ENCODE data around the gene KCNK16. TPM values are rescaled to one million over a fixed set of nuclear protein-coding genes. Genes with fewer than 3 reads are reported as not detected.

KCNK16 gene
- total and polyA plus RNA-seq, 2 of the 8 experiments (the other 6 are each of a cell fraction or from before 2014, with no cell fraction given), result not detected

- Histone ChIP-seq H2BK15ac (ENCODE audit: low read length) (no peak overlapping the region), H4K91ac (replicated peaks; ENCODE audit: insufficient read length, low read length) (no peak overlapping the region), H3K36me3 (ENCODE audit: control insufficient read depth in 2 of 4, insufficient read depth in 4 of 4, low read length in 3 of 4) (no peaks in the 10 kb centered on the region), H3K4me1 (replicated peaks in 1 of 4; ENCODE audit: control insufficient read depth in 3 of 4, insufficient read depth in 4 of 4, low read length in 3 of 4) (no peaks in the 10 kb centered on the region; a peak in 2 of 7 replicates), H3K9me3 (ENCODE audit: insufficient read depth in 2 of 2, low read depth in 1 of 2, low read length in 1 of 2) (peaks cover 0 to 3% of the 10 kb centered on the region in 2 experiments; a peak in 1 of 4 replicates), H2BK5ac (ENCODE audit: low read depth, low read length) (no peak overlapping the region), H2BK12ac (ENCODE audit: low read depth, low read length) (no peak overlapping the region), H3K27me3 (replicated peaks in 1 of 4; ENCODE audit: control insufficient read depth in 3 of 4, extremely low read depth in 1 of 4, insufficient read depth in 3 of 4, low read length in 3 of 4) (no peaks in the 10 kb centered on the region; a peak in 2 of 7 replicates), H3K23ac (ENCODE audit: insufficient read length) (no peak overlapping the region), H4K5ac (ENCODE audit: insufficient read length, low read depth, low read length) (no peak overlapping the region), H3K56ac (replicated peaks; ENCODE audit: insufficient read length, low read depth, low read length) (no peak overlapping the region), H4K20me1 (replicated peaks in 1 of 2; ENCODE audit: control insufficient read depth in 1 of 2, insufficient read depth in 2 of 2, low read length in 2 of 2) (no peaks in the 10 kb centered on the region), H3K79me1 (ENCODE audit: low read depth, low read length) (no peaks in the 10 kb centered on the region), H3K14ac (ENCODE audit: insufficient read length) (no peak overlapping the region), H2BK120ac (replicated peaks; ENCODE audit: low read depth, low read length) (no peak overlapping the region), H2AK5ac (ENCODE audit: low read depth, low read length) (no peak overlapping the region), H2AFZ (ENCODE audit: low read length) (no peak overlapping the region), H3K4me2 (ENCODE audit: insufficient read depth in 1 of 2, low read depth in 2 of 2, low read length in 2 of 2) (no peak overlapping the region), H3K27ac (ENCODE audit: low read depth, low read length) (no peak overlapping the region), H3K23me2 (ENCODE audit: low read depth, low read length) (peaks cover 2% of the 10 kb centered on the region; the same call in 1 of the 2 replicates), H3K79me2 (ENCODE audit: control insufficient read depth in 1 of 2, insufficient read depth in 2 of 2, low read length in 2 of 2) (no peaks in the 10 kb centered on the region), H3K4ac (replicated peaks; ENCODE audit: insufficient read length, low read depth, low read length) (no peak overlapping the region), H3K18ac (ENCODE audit: extremely low read depth, low read length) (no peak overlapping the region), H2BK20ac (ENCODE audit: low read length) (no peak overlapping the region), H3K9ac (replicated peaks in 1 of 4; ENCODE audit: extremely low read depth in 1 of 4, low read depth in 3 of 4, low read length in 3 of 4) (no peak overlapping the region), H4K8ac (ENCODE audit: extremely low read depth, insufficient read depth, low read length) (no peak overlapping the region), H3K4me3 (ENCODE audit: extremely low read depth in 1 of 4, insufficient read depth in 2 of 4, low read depth in 3 of 4, low read length in 4 of 4) (no peak overlapping the region)
- WGBS, 2 experiments (ENCODE audit: extremely low coverage in 1 of 2, insufficient coverage in 1 of 2, insufficient read length in 1 of 2, insufficient replicate concordance in 2 of 2, low coverage in 1 of 2, low lambda C conversion rate in 2 of 2, missing lambda C conversion rate in 1 of 2), result 73% methylated on average over 1 of the region's 1 CpG; no CpG with 5 or more reads in 1 of the 2 experiments
- POLR2A ChIA-PET (ENCODE audit: partially characterized antibody), result interaction anchor here (1.3 kb wide), 1 partner anchor 174 kb away, joined by 3 read pairs; no protein-coding TSS in a partner anchor
- CTCF ChIA-PET (ENCODE audit: partially characterized antibody), result interaction anchor here (0.6 to 2.4 kb wide), 23 partner anchors 8 to 738 kb away, joined by 3 to 20 read pairs (median 4); no protein-coding TSS in a partner anchor
- no peak for FAIRE-seq
- DNase-seq (ENCODE audit: low read depth in 1 of 2, low spot score in 2 of 2), result no peak
- TF ChIP-seq ZNF274 (IDR thresholded peaks at IDR 0.05; ENCODE audit: borderline replicate concordance, extremely low read depth, low read length) (no peak), EP300 (IDR thresholded peaks at IDR 0.05; ENCODE audit: borderline replicate concordance in 1 of 2, low read depth in 2 of 2, low read length in 2 of 2) (no peak), CBX5 (IDR thresholded peaks at IDR 0.05; ENCODE audit: low read depth, low read length) (no peak), SAP30 (IDR thresholded peaks at IDR 0.05; ENCODE audit: insufficient read depth, insufficient replicate concordance, low read length) (no peak), CTCF (IDR thresholded peaks at IDR 0.05; ENCODE audit: control extremely low read depth in 1 of 3, insufficient read depth in 1 of 3, low read depth in 1 of 3, low read length in 3 of 3) (peak in 1 of 3 experiments; percentile 31; a peak in 1 of 4 replicates)
Observed at GRCh38 chr6:39369987-39370386, 47.5 kb upstream of the KCNK16 start.
